ENCODE data around the gene MTHFD1L. TPM values are rescaled to one million over a fixed set of nuclear protein-coding genes. Genes with fewer than 3 reads are reported as not detected.

The MTHFD1L gene
- total and polyA plus RNA-seq, 2 of the 8 experiments (the other 6 are each of a cell fraction or from before 2014, with no cell fraction given) = 29.2 to 105 TPM

- Histone ChIP-seq H3K14ac (ENCODE audit: insufficient read length) (no peak overlapping the region), H3K56ac (replicated peaks; ENCODE audit: insufficient read length, low read depth, low read length) (no peak overlapping the region), H3K4me2 (ENCODE audit: insufficient read depth in 1 of 2, low read depth in 2 of 2, low read length in 2 of 2) (no peak overlapping the region), H2BK12ac (ENCODE audit: low read depth, low read length) (no peak overlapping the region), H4K91ac (replicated peaks; ENCODE audit: insufficient read length, low read length) (no peak overlapping the region), H3K27ac (ENCODE audit: low read depth, low read length) (no peak overlapping the region), H3K18ac (ENCODE audit: extremely low read depth, low read length) (no peak overlapping the region), H3K4me1 (replicated peaks in 1 of 4; ENCODE audit: control insufficient read depth in 3 of 4, insufficient read depth in 4 of 4, low read length in 3 of 4) (no peaks in the 10 kb centered on the region), H2BK15ac (ENCODE audit: low read length) (no peak overlapping the region), H2BK120ac (replicated peaks; ENCODE audit: low read depth, low read length) (no peak overlapping the region), H3K36me3 (ENCODE audit: control insufficient read depth in 2 of 4, insufficient read depth in 4 of 4, low read length in 3 of 4) (no peaks in the 10 kb centered on the region; a peak in 1 of 8 replicates), H4K5ac (ENCODE audit: insufficient read length, low read depth, low read length) (no peak overlapping the region), H2AFZ (ENCODE audit: low read length) (no peak overlapping the region), H3K23me2 (ENCODE audit: low read depth, low read length) (no peaks in the 10 kb centered on the region), H3K4me3 (ENCODE audit: extremely low read depth in 1 of 4, insufficient read depth in 2 of 4, low read depth in 3 of 4, low read length in 4 of 4) (no peak overlapping the region), H2AK5ac (ENCODE audit: low read depth, low read length) (no peak overlapping the region), H3K9me3 (ENCODE audit: insufficient read depth in 2 of 2, low read depth in 1 of 2, low read length in 1 of 2) (no peaks in the 10 kb centered on the region), H3K23ac (ENCODE audit: insufficient read length) (no peak overlapping the region), H2BK5ac (ENCODE audit: low read depth, low read length) (no peak overlapping the region), H4K20me1 (replicated peaks in 1 of 2; ENCODE audit: control insufficient read depth in 1 of 2, insufficient read depth in 2 of 2, low read length in 2 of 2) (no peaks in the 10 kb centered on the region), H2BK20ac (ENCODE audit: low read length) (no peak overlapping the region), H3K79me2 (ENCODE audit: control insufficient read depth in 1 of 2, insufficient read depth in 2 of 2, low read length in 2 of 2) (no peaks in the 10 kb centered on the region), H3K9ac (replicated peaks in 1 of 4; ENCODE audit: extremely low read depth in 1 of 4, low read depth in 3 of 4, low read length in 3 of 4) (no peak overlapping the region), H3K27me3 (replicated peaks in 1 of 4; ENCODE audit: control insufficient read depth in 3 of 4, extremely low read depth in 1 of 4, insufficient read depth in 3 of 4, low read length in 3 of 4) (no peaks in the 10 kb centered on the region), H3K79me1 (ENCODE audit: low read depth, low read length) (no peaks in the 10 kb centered on the region), H4K8ac (ENCODE audit: extremely low read depth, insufficient read depth, low read length) (no peak overlapping the region), H3K4ac (replicated peaks; ENCODE audit: insufficient read length, low read depth, low read length) (no peak overlapping the region)
- no peak for FAIRE-seq
- 93% methylated on average over 12 of the region's 12 CpGs; no CpG with 5 or more reads in 1 of the 2 experiments for WGBS, 2 experiments (ENCODE audit: extremely low coverage in 1 of 2, insufficient coverage in 1 of 2, insufficient read length in 1 of 2, insufficient replicate concordance in 2 of 2, low coverage in 1 of 2, low lambda C conversion rate in 2 of 2, missing lambda C conversion rate in 1 of 2)
- no peak for DNase-seq (ENCODE audit: low read depth in 1 of 2, low spot score in 2 of 2)
- CTCF ChIA-PET (ENCODE audit: partially characterized antibody) = interaction anchor here (0.6 kb wide), 1 partner anchor 10 kb away, joined by 3 read pairs; no protein-coding TSS in a partner anchor
- POLR2A ChIA-PET (ENCODE audit: partially characterized antibody) = interaction anchor here (1.3 kb wide), 1 partner anchor 19 kb away, joined by 3 read pairs; no protein-coding TSS in a partner anchor
- TF ChIP-seq SIRT6 (IDR thresholded peaks at IDR 0.05; ENCODE audit: low read length) (no peak), SIN3A (conservative IDR thresholded peaks at IDR 0.05 in 1 of 2, IDR thresholded peaks at IDR 0.05 in 1 of 2; ENCODE audit: low read depth in 1 of 2, low read length in 2 of 2) (no peak), CHD1 (IDR thresholded peaks at IDR 0.05; ENCODE audit: low read depth, low read length) (no peak), KDM5A (IDR thresholded peaks at IDR 0.05; ENCODE audit: low read length) (no peak), NRF1 (IDR thresholded peaks at IDR 0.05; ENCODE audit: low read depth, low read length) (no peak), TAF1 (IDR thresholded peaks at IDR 0.05; ENCODE audit: low read depth, low read length) (no peak), E2F6 (IDR thresholded peaks at IDR 0.05) (no peak), CREB1 (IDR thresholded peaks at IDR 0.05) (no peak), ZNF274 (IDR thresholded peaks at IDR 0.05; ENCODE audit: borderline replicate concordance, extremely low read depth, low read length) (no peak), BACH1 (IDR thresholded peaks at IDR 0.05; ENCODE audit: low read length) (no peak), TBP (IDR thresholded peaks at IDR 0.05; ENCODE audit: low read depth, low read length) (no peak), RNF2 (IDR thresholded peaks at IDR 0.05; ENCODE audit: borderline replicate concordance, low read depth, low read length, missing control alignments, poor library complexity, severe bottlenecking) (no peak)
These were observed 198.5 kb downstream of the MTHFD1L start for GRCh38 chr6:151063842-151064647.

Measured in H1 (cell line).